T-helper 1 cell treated with Interleukin-12 subunit alpha and Interleukin-12 subunit beta and Interleukin-4 antibody, amounts not matched to agents 30 ng/mL and 1 ng/mL, for 36 hours (primary cell): Measurements from ENCODE around the gene FHIT. TPM values are rescaled to one million over a fixed set of nuclear protein-coding genes. Genes with fewer than 3 reads are reported as not detected.
"Not testable (repeated sequence)": the region's sequence is repeated elsewhere in the genome, so short reads cannot be mapped to it uniquely, and the experiment has no call there.

Source experiments
- intact Hi-C: fragments of 100-400 bp; cut with micrococcal nuclease; formaldehyde crosslinking; loops from one replicate; pipeline ENCODE4 v1.15.1; 2024
- total RNA-seq: library from RNA; stranded (reverse); gene quantifications from 2 replicates; pipeline ENCODE4 v1.2.3, GENCODE V29; 2022

FHIT gene
- total RNA-seq, 1 donor from 2014 or later = 40.4 TPM

DNA sequence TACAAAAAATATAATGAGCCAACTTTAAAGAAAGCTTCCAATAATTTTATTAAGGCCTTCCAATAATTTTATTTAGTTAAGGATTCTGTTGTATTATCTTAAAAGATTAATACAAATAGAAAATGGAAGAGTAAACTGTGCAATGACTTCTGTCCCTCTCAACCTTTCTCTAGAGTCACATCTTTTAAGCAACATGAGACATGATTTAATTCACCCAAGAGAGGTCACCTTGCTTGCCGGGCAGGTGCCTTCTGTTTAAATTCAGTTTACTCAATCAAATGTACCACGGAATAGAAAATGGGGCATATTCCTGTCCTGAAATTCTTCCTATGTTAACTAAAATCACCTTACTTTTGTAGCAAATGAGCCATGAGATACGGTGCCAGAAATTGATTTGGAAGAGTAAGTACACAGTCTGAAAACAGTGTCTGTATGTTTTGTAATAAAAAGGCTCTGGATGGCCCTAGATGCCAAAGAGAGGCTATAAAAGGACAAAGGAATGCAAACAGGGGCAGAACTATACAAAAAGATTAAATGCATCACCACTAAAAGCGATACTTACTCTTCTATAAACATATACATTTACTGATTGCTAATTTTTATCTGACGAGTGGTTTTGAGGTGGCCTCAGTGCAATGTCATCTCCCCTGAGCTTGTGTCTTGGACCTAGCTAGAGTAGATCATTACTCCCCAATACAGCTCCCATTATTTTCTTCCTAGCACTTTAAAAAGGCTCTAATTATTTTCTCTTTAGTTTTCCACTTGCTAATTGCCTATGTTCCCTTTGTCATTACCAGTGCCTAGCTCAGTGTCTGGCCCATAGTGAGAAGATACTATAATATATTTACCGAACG is 134.0 kb downstream of the FHIT start:
- intact Hi-C loops = no loop called here

DNA sequence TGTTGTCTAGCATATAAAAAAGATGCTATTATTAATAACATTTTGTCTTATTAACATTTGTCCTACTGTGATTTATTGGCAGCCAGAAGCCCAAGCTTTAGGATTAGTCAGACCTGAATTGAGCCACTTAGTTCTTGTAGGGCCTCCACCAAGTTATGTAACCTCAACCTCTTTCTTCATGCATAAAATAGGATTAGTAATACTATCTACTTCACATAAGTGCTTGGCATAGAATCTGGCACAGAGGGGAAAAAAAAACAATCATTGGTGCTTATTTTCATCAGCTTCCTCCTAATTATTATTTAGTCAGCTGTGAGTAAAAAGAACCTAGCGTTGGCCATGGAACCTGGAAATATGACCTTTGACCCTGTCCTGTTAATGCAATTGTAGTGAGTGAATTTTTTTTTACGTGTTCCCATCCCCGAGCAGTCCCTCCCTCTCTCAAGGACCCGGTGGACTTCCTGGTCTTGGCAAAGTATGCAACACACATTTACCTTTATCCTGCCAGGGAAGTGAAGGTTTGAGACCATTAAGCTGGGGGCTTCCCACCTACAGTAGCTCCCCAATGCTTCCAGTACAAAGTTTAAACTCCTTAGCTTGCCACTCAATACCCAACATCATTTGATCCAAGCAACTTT is 136.8 kb downstream of the FHIT start:
- intact Hi-C loops = no loop called here

DNA sequence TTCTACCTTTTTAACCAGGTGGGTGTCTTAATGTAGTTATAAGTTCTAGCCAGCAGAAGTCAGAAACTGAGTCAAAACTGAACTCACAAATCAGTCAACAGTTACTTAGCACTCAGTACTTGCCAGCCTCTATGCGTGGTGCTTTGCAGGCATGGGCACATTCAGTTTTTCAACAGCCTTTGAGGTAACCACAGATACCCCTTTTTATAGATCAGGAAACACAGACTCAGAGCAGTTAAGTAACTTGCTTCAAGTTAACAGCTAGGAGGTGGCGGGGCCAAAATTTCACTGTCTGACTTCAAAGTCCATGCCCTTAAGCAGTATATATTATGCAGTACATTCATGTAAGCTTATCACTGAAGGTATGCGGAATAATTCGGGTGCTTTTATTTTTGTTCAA is 139.4 kb downstream of the FHIT start:
- intact Hi-C loops = no loop called here

DNA sequence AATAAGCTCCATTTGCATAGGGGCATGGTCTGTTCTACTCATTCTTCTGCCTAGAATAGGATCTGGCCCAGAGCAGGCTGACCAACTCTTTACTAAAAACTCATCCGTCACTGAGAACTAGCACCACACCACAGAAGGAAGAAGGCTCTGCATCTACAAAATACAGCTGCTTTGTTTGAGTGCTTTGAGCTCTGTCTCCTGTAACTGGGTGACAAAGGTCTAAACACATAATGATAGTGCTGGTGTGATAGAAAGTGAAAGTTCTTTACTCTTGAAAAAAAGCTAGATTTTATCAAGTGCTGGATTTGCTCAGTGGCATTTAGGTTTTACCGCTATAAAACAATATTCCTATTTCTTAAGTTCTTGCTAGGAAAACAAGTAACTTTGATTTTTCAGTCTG is 140.7 kb downstream of the FHIT start:
- intact Hi-C loops = loop anchor here (1.0 kb wide), 1 partner anchor 140 kb away; no protein-coding TSS in a partner anchor

DNA sequence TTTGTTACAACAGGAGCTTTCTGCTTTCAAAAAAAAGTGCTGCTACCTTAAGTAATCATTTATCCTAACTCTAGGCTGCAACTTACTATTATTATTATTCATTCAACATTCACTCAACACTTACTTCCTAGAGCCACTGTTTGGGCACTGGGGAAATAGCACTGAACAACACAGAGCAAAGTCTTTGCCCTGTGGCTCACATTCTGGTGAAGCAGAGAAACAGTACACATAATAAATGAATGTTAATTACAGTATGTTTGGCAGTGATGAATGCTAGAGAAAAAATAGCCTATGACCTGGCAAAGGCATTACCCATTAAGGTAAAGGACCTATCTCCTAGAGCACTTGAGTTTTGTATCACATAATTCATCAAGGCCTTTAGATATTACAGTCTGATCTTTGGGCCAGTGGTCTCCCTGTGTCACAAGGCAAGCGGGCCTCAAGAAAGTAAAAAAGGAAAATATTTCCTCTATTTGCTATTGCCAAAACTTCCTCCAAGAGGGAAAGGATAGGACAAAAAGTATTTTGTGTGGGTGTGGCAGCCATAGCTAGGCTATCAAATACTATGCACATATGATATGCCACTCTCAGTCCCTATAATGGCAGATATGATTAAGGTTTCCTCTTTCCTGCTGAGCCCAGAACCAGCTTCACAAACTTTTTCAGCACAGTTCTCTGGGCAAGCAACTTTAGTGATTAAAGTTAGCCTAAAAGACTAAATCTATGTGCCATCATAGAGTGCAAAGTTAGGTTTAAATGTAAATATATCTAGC is 142.8 kb downstream of the FHIT start:
- intact Hi-C loops = no loop called here

DNA sequence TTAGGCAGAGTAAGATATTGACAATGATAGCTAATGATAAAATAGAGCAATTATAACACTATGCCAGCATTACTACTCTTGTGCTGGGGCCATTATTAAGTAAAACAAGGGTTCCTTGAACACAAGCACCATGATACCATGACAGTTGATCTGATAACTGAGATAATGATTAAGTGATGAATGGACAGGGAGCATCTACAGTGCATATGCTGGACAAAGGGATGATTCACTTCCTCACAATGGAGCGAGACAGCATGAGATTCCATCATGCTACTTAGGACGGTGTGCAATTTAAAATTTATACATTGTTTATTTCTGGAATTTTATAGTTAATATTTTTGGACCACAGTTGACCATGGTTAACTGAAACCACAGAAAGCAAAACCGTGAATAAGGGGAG is 156.6 kb downstream of the FHIT start:
- intact Hi-C loops = no loop called here

DNA sequence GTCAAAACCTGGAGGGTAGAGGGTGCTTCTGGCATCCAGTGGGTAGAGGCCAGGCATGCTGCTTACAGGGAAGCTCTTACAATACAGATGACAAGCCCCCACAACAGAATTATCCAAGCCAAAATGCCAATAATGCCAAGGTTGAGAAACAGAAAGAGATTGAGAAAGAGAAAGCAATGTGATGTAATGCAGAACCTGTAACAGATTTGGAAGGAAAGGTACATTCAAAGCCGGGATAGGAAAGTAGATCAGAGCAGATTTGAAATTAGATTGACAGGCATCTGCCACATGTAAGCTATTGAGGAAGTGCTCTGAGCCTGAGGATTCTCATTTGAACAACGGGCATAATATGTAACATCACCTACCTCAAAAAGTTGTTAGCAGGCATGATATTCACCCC is 157.9 kb downstream of the FHIT start:
- intact Hi-C loops = no loop called here

DNA sequence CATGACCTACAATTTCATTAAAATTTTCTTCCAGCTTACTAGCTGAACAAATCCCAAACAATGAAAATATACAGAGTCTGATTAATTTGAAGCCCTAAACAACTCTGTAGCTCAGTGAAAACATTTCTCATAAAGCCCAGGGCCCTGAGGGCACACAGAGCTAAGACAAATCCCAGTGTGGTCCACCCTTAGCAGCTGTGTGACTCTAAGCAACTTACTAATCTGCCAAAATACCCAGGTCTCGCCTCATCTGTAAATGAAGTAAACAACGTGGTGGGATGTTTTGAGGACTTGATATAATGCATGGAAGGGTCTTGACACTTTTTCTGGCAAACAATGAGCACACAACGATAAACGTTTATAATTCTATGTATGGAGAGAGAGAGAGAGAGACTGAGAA is 158.4 kb downstream of the FHIT start:
- intact Hi-C loops = no loop called here

DNA sequence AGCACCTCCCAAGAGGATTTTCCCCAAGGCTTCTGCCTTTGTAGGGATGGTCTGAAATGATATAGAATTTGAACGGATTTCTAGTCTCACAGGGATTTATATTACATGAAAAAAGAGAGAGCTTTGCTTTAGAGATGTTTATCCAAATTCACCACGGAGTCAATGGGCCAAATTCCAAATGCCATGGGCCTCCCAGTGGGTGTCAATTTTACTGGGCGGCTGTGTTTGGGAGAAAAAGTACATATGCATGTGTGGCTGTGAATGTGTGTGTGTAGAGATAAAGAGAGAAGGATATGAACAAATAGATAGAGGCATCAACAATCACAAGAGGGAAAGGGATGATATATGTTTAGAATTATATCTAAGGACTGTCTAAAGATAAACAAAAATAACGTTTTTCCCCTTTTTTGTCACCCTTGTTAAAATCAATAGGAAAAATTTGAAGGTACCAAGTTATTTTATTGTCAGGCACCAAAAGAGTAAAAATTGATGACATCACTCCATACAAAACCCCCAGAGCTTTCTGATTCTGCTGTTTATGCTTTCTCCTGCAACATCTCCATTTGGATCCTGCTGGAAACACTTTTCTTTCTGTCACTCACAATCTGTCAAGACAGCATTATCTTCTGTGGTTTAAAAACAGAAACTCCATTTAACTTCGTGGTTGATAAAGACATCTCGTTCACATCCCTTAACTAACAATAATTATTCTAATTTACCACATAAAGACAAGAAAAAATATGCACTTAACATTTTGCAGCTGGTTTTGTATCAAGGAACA is 160.7 kb downstream of the FHIT start:
- intact Hi-C loops = no loop called here

DNA sequence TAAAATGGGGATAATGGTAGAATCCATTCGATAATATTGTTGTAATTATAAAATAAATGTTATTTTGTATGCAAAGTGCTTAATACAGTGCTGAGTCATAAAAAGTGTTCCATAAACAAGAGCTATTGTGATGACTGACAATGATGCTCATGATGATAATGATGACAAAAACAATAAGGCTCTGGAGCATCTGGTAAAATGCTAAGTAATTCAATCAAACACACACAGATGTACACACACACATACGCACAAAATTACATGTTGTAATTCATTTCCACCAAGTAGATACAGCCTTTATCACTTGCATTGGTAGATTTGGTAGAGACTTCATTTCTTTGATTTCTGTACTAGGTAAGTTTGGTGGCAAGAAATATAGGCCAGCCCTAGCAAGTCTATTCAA is 163.8 kb downstream of the FHIT start:
- intact Hi-C loops = no loop called here

DNA sequence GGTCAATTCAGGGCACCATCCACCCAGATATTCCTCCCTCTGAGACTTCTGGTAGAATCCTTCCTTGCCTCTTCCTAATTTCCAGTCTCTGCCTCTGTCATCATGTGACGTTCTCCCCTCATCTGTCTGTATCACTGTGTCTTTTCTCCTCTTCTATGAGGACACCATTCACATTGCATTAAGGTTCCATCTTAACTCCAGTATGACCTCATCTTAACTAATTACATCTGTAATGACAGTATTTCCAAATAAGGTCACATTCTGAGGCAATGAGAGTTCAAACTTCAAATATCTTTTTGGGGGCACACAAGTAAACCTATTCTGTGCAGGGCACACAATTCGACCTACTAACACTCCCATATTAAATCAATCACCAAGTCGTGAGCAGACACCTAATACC is 169.7 kb downstream of the FHIT start:
- intact Hi-C loops = no loop called here

DNA sequence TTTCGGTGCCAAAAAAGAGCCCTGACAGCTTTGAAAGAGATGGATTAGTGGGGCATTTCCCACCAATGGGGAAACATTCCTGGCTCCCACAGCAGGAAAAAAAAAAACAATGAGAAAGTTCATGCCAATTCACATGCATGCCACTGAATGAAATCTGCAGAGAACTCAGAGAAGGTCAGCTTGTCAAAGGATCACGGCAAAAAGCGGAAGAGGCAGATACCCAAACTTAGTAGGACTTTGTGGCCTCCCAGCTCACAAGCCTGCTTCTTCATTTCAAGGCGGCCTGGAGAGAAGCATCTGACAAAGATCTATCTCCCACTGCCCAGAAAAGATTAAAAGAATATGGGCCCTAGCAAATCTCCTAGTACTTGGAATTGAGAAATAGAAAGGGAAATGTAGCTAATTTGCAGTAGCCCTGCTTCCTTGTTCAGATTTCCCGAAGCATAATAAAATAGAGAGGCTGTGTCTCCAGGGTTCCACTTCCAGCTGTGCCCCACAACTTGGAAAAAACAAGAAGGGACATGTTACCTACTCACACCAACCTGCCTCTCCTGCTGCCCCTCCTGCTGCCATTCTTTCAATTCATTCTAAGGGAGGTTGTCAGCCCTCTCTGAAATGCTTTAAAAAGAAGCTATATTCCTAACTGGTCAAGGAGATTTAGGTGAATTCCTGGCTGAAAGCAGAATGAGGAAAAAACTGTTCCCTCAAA is 170.4 kb downstream of the FHIT start:
- intact Hi-C loops = no loop called here

DNA sequence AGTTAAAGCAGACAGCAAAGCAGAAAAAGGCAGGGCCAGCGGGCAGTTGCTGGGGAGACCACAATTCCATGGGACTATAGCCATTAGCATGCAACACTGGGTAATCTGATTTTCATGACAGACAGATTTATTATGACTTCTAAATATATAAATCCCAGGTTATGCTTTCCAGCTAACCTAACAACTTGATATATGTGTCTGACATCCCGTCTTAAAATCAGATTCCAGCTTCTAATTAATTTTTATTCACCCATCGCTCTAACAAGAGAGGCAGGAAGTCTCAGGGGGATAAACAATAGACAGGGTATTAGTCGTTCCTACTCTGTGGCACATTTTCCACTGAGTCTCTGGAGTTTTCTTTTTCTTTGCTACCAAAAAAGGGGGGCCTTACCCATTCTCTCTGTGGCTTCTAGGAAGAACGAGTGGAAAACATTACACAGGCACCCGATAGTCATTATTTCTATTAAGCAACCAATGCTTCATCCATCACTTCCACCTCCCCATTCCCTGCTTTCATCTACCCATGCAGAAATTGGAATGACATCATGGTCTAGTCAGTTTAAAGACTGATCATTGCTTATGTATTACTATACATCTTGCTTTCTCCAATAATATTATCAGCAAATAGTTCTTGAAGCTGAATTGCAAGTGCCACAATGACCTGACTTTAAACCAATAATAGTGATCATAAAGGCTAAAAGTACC is 173.1 kb downstream of the FHIT start:
- intact Hi-C loops = no loop called here

DNA sequence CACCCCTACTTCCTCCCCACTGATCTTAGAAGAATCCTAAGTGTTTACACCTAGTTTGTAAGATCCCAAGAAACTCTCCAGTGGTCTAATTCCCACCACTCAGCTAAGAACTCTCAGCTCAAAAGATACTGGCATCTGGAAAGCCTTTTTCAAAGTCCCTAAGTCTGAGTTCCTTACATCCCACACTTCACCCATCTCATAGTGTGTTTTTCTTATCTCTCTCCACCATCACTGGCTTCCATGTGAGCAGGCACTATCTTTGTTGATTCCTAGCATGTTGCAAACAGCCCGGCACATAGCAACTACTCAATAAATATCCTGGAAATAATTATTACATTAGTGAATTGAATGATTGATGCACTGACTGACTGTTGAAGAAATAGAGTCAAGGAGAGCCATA is 173.7 kb downstream of the FHIT start:
- intact Hi-C loops = no loop called here

DNA sequence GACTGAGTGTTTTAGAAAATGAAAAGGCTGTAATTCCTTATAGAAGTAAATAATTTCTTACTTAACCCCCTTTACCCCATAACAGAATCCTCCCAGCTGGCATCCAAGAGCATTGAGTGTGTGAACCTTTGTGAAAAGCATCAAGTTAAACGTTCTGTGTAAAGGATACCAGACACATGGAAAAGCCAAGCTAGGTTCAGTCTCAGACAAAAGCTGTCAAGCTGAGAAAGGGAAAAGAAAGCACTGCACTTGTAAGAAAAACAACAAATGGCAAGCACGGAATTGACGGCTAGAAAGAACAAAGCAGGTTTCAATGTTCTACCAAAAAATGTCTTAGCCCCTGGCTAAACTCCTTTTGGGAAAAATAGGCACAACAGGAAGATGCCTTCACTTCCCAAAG is 176.5 kb downstream of the FHIT start:
- intact Hi-C loops = no loop called here

DNA sequence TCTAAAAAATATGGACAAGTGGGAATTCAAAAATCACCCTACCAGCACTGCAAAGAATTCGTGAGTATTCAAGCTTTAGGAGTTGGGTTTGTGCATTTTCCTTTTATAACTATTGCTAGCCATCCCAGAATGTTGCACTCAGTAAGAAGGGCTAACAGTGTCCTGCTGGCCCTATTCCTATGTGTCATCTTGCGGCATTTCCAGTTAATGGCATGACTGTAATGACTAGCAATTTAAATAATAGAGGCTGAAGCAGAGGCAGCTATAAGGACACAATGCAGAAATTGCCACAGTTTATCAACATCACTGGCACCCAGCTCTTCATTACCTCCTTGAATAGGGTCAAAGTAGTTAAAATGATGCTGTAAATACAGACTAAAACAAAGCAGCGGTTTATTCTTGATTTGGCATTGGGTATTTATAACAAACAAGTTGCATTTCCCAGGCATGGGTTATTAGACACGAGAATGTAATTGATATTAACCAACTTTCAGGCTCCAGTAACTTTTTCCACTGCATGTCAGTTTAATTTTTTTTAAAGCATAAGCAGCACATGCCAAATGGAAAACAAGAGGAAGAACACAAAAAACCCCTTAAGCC is 177.6 kb downstream of the FHIT start:
- intact Hi-C loops = no loop called here

DNA sequence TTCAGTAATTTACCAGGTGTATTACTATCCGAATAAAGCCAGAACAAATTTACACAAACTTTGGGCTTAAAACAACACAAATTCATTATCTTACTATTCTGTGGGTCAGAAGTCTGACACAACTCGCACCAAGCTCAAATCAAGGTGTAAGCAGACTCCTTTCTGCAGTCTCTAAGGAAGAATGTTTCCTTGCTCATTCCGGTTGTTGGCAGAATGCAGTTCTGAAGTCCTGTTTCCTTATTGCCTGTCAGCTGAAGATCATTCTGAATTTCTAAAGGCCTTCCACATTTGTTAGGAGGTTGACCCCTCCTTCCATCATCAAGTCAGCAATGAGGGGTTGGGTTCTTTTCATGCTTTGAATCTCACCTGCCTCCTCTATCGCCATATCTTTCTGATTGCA is 183.2 kb downstream of the FHIT start:
- intact Hi-C loops = no loop called here

DNA sequence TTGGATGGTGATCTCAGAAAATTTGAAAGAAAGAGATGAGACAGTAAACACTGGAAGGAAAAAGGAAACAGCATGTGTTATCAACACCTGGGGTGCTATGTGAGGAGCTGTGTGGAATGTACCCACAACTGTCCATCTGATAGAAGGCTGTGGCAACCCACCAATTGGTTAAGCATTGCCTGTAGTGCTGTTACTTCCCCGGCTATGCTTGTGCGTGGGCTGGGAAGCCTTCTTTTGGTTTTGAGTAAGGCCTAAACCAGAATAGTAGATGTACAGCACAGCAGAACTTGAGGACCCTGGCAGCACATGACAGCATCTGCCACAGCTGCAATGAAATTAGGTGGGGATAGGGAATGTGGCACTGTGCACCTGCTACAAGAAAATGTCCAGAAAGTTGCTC is 184.5 kb downstream of the FHIT start:
- intact Hi-C loops = no loop called here

DNA sequence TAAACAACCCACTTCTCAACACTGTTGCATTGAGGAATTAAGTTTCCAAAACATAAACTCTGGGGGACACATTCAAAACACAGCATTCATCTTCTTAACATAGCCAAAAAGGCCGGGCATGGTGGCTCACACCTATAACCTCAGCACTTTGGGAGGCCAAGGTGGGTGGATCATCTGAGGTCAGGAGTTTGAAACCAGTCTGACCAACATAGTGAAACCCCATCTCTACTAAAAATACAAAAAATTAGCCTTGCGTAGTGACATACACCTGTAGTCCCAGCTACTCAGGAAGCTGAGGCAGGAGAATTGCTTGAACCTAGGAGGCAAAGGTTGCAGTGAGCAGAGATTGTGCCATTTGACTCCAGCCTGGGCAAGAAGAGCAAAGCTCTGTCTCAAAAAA is 185.0 kb downstream of the FHIT start:
- intact Hi-C loops = not testable (repeated sequence)
